CD4-positive, alpha-beta memory T cell (primary cell): Measurements from ENCODE around the gene SLC9A5. TPM values are rescaled to one million over a fixed set of nuclear protein-coding genes. Genes with fewer than 3 reads are reported as not detected.
A peak's percentile ranks its signal among the peaks of the same experiment; 100 is the strongest.

ENCODE experiments used
- CTCF ChIA-PET: fragments of 350-600 bp; sonication (Branson Sonifier 250); formaldehyde crosslinking; loops from one replicate; lab custom pipeline; 2021; ENCODE audit warnings: inconsistent platforms; ENCODE audit not compliant: partially characterized antibody; lab: Charles Lee
- POLR2A ChIA-PET: fragments of 350-600 bp; sonication (Branson Sonifier 250); formaldehyde crosslinking; loops from one replicate; lab custom pipeline; 2021; ENCODE audit not compliant: partially characterized antibody; lab: Charles Lee
- DNase-seq, 5 donors: peaks; one replicate each; pipeline versions ENCODE4 v3.0.0 to v3.0.0-alpha.2; 2020 to 2022; ENCODE audit warnings: mixed read lengths in 1 of 5
- H3K27ac ChIP-seq: one replicate; pipeline ENCODE4 v1.7.0; 2013; ENCODE audit warnings: low read depth, low read length
- H3K27me3 ChIP-seq: 2 replicates; pipeline ENCODE4 v1.7.0; 2013; ENCODE audit warnings: mild to moderate bottlenecking, low read length, moderate library complexity; ENCODE audit not compliant: insufficient read depth
- H3K36me3 ChIP-seq: 2 replicates; pipeline ENCODE4 v1.7.0; 2013; ENCODE audit warnings: mild to moderate bottlenecking, low read length, moderate library complexity; ENCODE audit not compliant: insufficient read depth
- H3K4me1 ChIP-seq: 2 replicates; pipeline ENCODE4 v1.7.0; 2013; ENCODE audit warnings: mild to moderate bottlenecking, low read length, moderate library complexity; ENCODE audit not compliant: insufficient read depth
- H3K4me3 ChIP-seq, 2 donors: one replicate each; pipeline ENCODE4 v1.7.0; 2013; ENCODE audit warnings: low read length in 2 of 2, mild to moderate bottlenecking in 1 of 2
- H3K9me3 ChIP-seq, 2 donors: one replicate each; pipeline ENCODE4 v1.7.0; 2013; ENCODE audit warnings: low read length in 2 of 2, control low read depth in 1 of 2; ENCODE audit not compliant: control insufficient read depth in 1 of 2
- H3K27ac Mint-ChIP-seq, 7 donors: one replicate each; pipeline ENCODE4 v1.8.0; 2020 to 2021; ENCODE audit warnings: mixed read lengths in 7 of 7, mild to moderate bottlenecking in 6 of 7, inconsistent platforms in 3 of 7, moderate library complexity in 3 of 7
- H3K27me3 Mint-ChIP-seq, 2 donors: one replicate each; pipeline ENCODE4 v1.8.0; 2020 to 2021; ENCODE audit warnings: mixed read lengths in 2 of 2
- H3K36me3 Mint-ChIP-seq, 2 donors: one replicate each; pipeline ENCODE4 v1.8.0; 2020 to 2021; ENCODE audit warnings: mixed read lengths in 2 of 2, inconsistent platforms in 1 of 2, mild to moderate bottlenecking in 1 of 2
- H3K4me1 Mint-ChIP-seq, 4 donors: one replicate each; pipeline ENCODE4 v1.8.0; 2020 to 2021; ENCODE audit warnings: mixed read lengths in 4 of 4, mild to moderate bottlenecking in 1 of 4
- H3K4me3 Mint-ChIP-seq, 8 donors: one replicate each; pipeline ENCODE4 v1.8.0; 2020 to 2021; ENCODE audit warnings: mixed read lengths in 8 of 8, mild to moderate bottlenecking in 7 of 8, moderate library complexity in 6 of 8, inconsistent platforms in 3 of 8
- H3K9me3 Mint-ChIP-seq, 8 donors: one replicate each; pipeline ENCODE4 v1.8.0; 2020 to 2021; ENCODE audit warnings: mixed read lengths in 8 of 8, mild to moderate bottlenecking in 5 of 8, inconsistent platforms in 3 of 8, moderate library complexity in 1 of 8
- intact Hi-C: fragments of 100-400 bp; cut with micrococcal nuclease; formaldehyde crosslinking; loops from one replicate; pipeline ENCODE4 v1.15.1; 2023
- polyA plus RNA-seq, 2 donors: library from polyadenylated mRNA; unstranded; fragments of 300-500 nt; fragmentation: Illumina TruSeq; gene quantifications; one replicate each; pipeline ENCODE4 v1.2.3, GENCODE V29; 2021
- total RNA-seq, 2 experiments: library from RNA; stranded (reverse); gene quantifications; one replicate each; pipeline ENCODE4 v1.2.3, GENCODE V29; 2021

The SLC9A5 gene
- total and polyA plus RNA-seq, 4 experiments from 2014 or later, result 0.09 to 2.1 (median 1.7) TPM; not detected in 1

GRCh38 chr16:67235816-67236562, 12.8 kb upstream of the SLC9A5 start:
- intact Hi-C loops, result loop anchor here (1.0 kb wide), 2 partner anchors 9 to 11 kb away; partner anchors contain the start of genes FHOD1 and TMEM208
- peak in 4 of 5 donors; percentile 80 to 90 (median 84) for DNase-seq

GRCh38 chr16:67236563-67237395, 12.0 kb upstream of the SLC9A5 start:
- CTCF ChIA-PET, result interaction anchor here (1.5 to 2.2 kb wide), 2 partner anchors 13 to 52 kb away, joined by 5 to 7 read pairs; no protein-coding TSS in a partner anchor
- intact Hi-C loops, result loop anchor here (1.0 kb wide), 2 partner anchors 9 to 11 kb away; partner anchors contain the start of genes FHOD1 and TMEM208
- Mint-ChIP-seq H3K4me1 (peaks cover 8 to 26% (median 14%) of the 10 kb centered on the region in 4 donors), H3K27ac (peak overlapping the region; percentile 92 to 99 (median 97)), H3K36me3 (peaks cover 25 to 49% of the 10 kb centered on the region in 2 donors), H3K9me3 (no peaks in the 10 kb centered on the region), H3K4me3 (peak overlapping the region; percentile 71 to 88 (median 81)), H3K27me3 (no peaks in the 10 kb centered on the region)
- no peaks in the 10 kb centered on the region for H3K27me3 ChIP-seq
- peak overlapping the region; percentile 56 for H3K27ac ChIP-seq
- POLR2A ChIA-PET, result interaction anchor here (0.5 to 17.2 kb wide), 7 partner anchors 9 to 356 kb away, joined by 3 to 259 read pairs (median 3); partner anchors contain the start of genes FHOD1, PDP2, SLC9A5 and TMEM208
- H3K9me3 ChIP-seq, result no peaks in the 10 kb centered on the region
- H3K4me3 ChIP-seq, result peak overlapping the region; percentile 17
- peaks cover 13% of the 10 kb centered on the region for H3K4me1 ChIP-seq
- H3K36me3 ChIP-seq, result peaks cover 32% of the 10 kb centered on the region
- DNase-seq, result peak; percentile 83 to 87 (median 84)

More at GRCh38 chr16:67235816-67236562, 12.8 kb upstream of the SLC9A5 start:
- peak overlapping the region; percentile 17 for H3K4me3 ChIP-seq
- CTCF ChIA-PET, result interaction anchor here (0.7 to 2.2 kb wide), 5 partner anchors 9 to 51 kb away, joined by 3 to 7 read pairs (median 5); partner anchors contain the start of gene TMEM208
- peaks cover 13% of the 10 kb centered on the region for H3K4me1 ChIP-seq
- Mint-ChIP-seq H3K4me3 (peak overlapping the region; percentile 71 to 88 (median 81)), H3K36me3 (peaks cover 25 to 46% of the 10 kb centered on the region in 2 donors), H3K9me3 (no peaks in the 10 kb centered on the region), H3K4me1 (peaks cover 8 to 26% (median 9%) of the 10 kb centered on the region in 4 donors), H3K27me3 (no peaks in the 10 kb centered on the region), H3K27ac (peak overlapping the region; percentile 92 to 99 (median 97))
- POLR2A ChIA-PET, result interaction anchor here (0.8 to 17.2 kb wide), 6 partner anchors 9 to 355 kb away, joined by 3 to 259 read pairs (median 3); partner anchors contain the start of genes FHOD1, PDP2, SLC9A5 and TMEM208
- H3K27ac ChIP-seq, result peak overlapping the region; percentile 56
- peaks cover 40% of the 10 kb centered on the region for H3K36me3 ChIP-seq
- H3K27me3 ChIP-seq, result no peaks in the 10 kb centered on the region
- H3K9me3 ChIP-seq, result no peaks in the 10 kb centered on the region

GRCh38 chr16:67237396-67238277, 11.1 kb upstream of the SLC9A5 start:
- Histone ChIP-seq H3K36me3 (peaks cover 30% of the 10 kb centered on the region), H3K4me3 (no peak overlapping the region), H3K27ac (no peak overlapping the region), H3K4me1 (peaks cover 17% of the 10 kb centered on the region), H3K9me3 (no peaks in the 10 kb centered on the region), H3K27me3 (no peaks in the 10 kb centered on the region)
- H3K9me3 Mint-ChIP-seq, result no peaks in the 10 kb centered on the region
- peak overlapping the region in 5 of 7 donors; percentile 51 to 92 (median 80) for H3K27ac Mint-ChIP-seq
- intact Hi-C loops, result no loop called here
- peaks cover 25 to 51% of the 10 kb centered on the region in 2 donors for H3K36me3 Mint-ChIP-seq
- CTCF ChIA-PET, result interaction anchor here (1.1 to 1.4 kb wide), 4 partner anchors 10 to 275 kb away, joined by 3 read pairs; partner anchors contain the start of gene FHOD1
- H3K4me1 Mint-ChIP-seq, result peaks cover 9 to 26% (median 17%) of the 10 kb centered on the region in 4 donors
- DNase-seq, result no peak
- POLR2A ChIA-PET, result interaction anchor here (1.3 to 17.2 kb wide), 4 partner anchors 8 to 78 kb away, joined by 3 to 259 read pairs (median 24); partner anchors contain the start of genes FBXL8, FHOD1, SLC9A5 and TMEM208
- H3K4me3 Mint-ChIP-seq, result peak overlapping the region in 1 of 8 donors; percentile 6
- H3K27me3 Mint-ChIP-seq, result no peaks in the 10 kb centered on the region

GRCh38 chr16:67238278-67238575, 10.6 kb upstream of the SLC9A5 start:
- Histone ChIP-seq H3K4me3 (no peak overlapping the region), H3K4me1 (peaks cover 20% of the 10 kb centered on the region), H3K27me3 (no peaks in the 10 kb centered on the region), H3K27ac (no peak overlapping the region), H3K9me3 (no peaks in the 10 kb centered on the region), H3K36me3 (peaks cover 29% of the 10 kb centered on the region)
- intact Hi-C loops, result no loop called here
- DNase-seq, result no peak
- peaks cover 25 to 50% of the 10 kb centered on the region in 2 donors for H3K36me3 Mint-ChIP-seq
- peak overlapping the region in 5 of 7 donors; percentile 9 to 70 (median 48) for H3K27ac Mint-ChIP-seq
- H3K9me3 Mint-ChIP-seq, result no peaks in the 10 kb centered on the region
- ChIA-PET POLR2A (interaction anchor here (1.3 to 17.2 kb wide), 4 partner anchors 7 to 79 kb away, joined by 3 to 259 read pairs (median 24); partner anchors contain the start of genes FBXL8, FHOD1, SLC9A5 and TMEM208), CTCF (interaction anchor here (1.1 to 1.4 kb wide), 4 partner anchors 9 to 275 kb away, joined by 3 read pairs; partner anchors contain the start of gene FHOD1)
- no peaks in the 10 kb centered on the region for H3K27me3 Mint-ChIP-seq
- H3K4me3 Mint-ChIP-seq, result no peak overlapping the region
- H3K4me1 Mint-ChIP-seq, result peaks cover 9 to 26% (median 17%) of the 10 kb centered on the region in 4 donors

- ChIA-PET POLR2A (interaction anchor here (1.3 to 17.2 kb wide), 3 partner anchors 7 to 79 kb away, joined by 5 to 259 read pairs (median 44); partner anchors contain the start of genes FBXL8, FHOD1, SLC9A5 and TMEM208), CTCF (interaction anchor here (1.1 to 1.4 kb wide), 5 partner anchors 8 to 274 kb away, joined by 3 read pairs; partner anchors contain the start of genes FHOD1 and TMEM208)
- Histone ChIP-seq H3K9me3 (no peaks in the 10 kb centered on the region), H3K4me1 (peaks cover 26% of the 10 kb centered on the region), H3K4me3 (no peak overlapping the region), H3K36me3 (peaks cover 27% of the 10 kb centered on the region), H3K27ac (no peak overlapping the region), H3K27me3 (no peaks in the 10 kb centered on the region)
- DNase-seq, result no peak
- peaks cover 22 to 44% of the 10 kb centered on the region in 2 donors for H3K36me3 Mint-ChIP-seq
- intact Hi-C loops, result no loop called here
- H3K9me3 Mint-ChIP-seq, result no peaks in the 10 kb centered on the region
- peak overlapping the region in 5 of 7 donors; percentile 2 to 72 (median 62) for H3K27ac Mint-ChIP-seq
- no peak overlapping the region for H3K4me3 Mint-ChIP-seq
- H3K27me3 Mint-ChIP-seq, result no peaks in the 10 kb centered on the region
- peaks cover 10 to 32% (median 22%) of the 10 kb centered on the region in 4 donors for H3K4me1 Mint-ChIP-seq
These were observed 9.8 kb upstream of the SLC9A5 start for GRCh38 chr16:67238806-67239470.
